Myocyte (in vitro differentiated cells): ENCODE measurements around the gene CACNA2D1. TPM values are rescaled to one million over a fixed set of nuclear protein-coding genes. Genes with fewer than 3 reads are reported as not detected.

Experiments used
- DNase-seq: peaks from one replicate; pipeline ENCODE4 v3.0.0-alpha.2; 2012; ENCODE audit warnings: low read depth
- total RNA-seq: library from RNA; depleted of rRNA; stranded (reverse); fragments of >200 nt; gene quantifications from 2 replicates; pipeline ENCODE4 v1.2.3, GENCODE V29; 2014

Gene CACNA2D1
- total RNA-seq, 1 donor from 2014 or later = 231 TPM

- no peak for DNase-seq
Observed at GRCh38 chr7:82286096-82286797, 157.3 kb downstream of the CACNA2D1 start.

GRCh38 chr7:82284936-82285519 lies 158.5 kb downstream of the CACNA2D1 start:
- DNase-seq = no peak

GRCh38 chr7:82275342-82275741 lies 168.2 kb downstream of the CACNA2D1 start:
- DNase-seq = no peak

- no peak for DNase-seq
Observed at GRCh38 chr7:82274681-82275080, 168.9 kb downstream of the CACNA2D1 start.

GRCh38 chr7:82273886-82274285 lies 169.7 kb downstream of the CACNA2D1 start:
- no peak for DNase-seq

GRCh38 chr7:82270870-82271269 lies 172.7 kb downstream of the CACNA2D1 start:
- DNase-seq = no peak

GRCh38 chr7:82268632-82269031 lies 174.9 kb downstream of the CACNA2D1 start:
- no peak for DNase-seq

GRCh38 chr7:82266081-82266480 lies 177.5 kb downstream of the CACNA2D1 start:
- no peak for DNase-seq

GRCh38 chr7:82264783-82265305 lies 178.7 kb downstream of the CACNA2D1 start:
- DNase-seq = no peak

- DNase-seq = no peak
Observed at GRCh38 chr7:82263920-82264782, 179.4 kb downstream of the CACNA2D1 start.

GRCh38 chr7:82258181-82258580 lies 185.4 kb downstream of the CACNA2D1 start:
- DNase-seq = no peak

GRCh38 chr7:82257118-82257695 lies 186.4 kb downstream of the CACNA2D1 start:
- no peak for DNase-seq

- no peak for DNase-seq
Observed at GRCh38 chr7:82255706-82256105, 187.9 kb downstream of the CACNA2D1 start.

- no peak for DNase-seq
Observed at GRCh38 chr7:82250598-82250997, 193.0 kb downstream of the CACNA2D1 start.

- DNase-seq = no peak
Observed at GRCh38 chr7:82249979-82250378, 193.6 kb downstream of the CACNA2D1 start.

- DNase-seq = peak; percentile 18
Observed at GRCh38 chr7:82247814-82248433, 195.7 kb downstream of the CACNA2D1 start.

- DNase-seq = no peak
Observed at GRCh38 chr7:82244947-82245517, 198.5 kb downstream of the CACNA2D1 start.

- no peak for DNase-seq
Observed at GRCh38 chr7:82241356-82241755, 202.2 kb downstream of the CACNA2D1 start.

GRCh38 chr7:82235713-82236112 lies 207.9 kb downstream of the CACNA2D1 start:
- DNase-seq = no peak

- DNase-seq = peak; percentile 74
Observed at GRCh38 chr7:82234457-82235049, 209.0 kb downstream of the CACNA2D1 start.
